Caco-2 (cell line): ENCODE results near the gene COG7. TPM values are rescaled to one million over a fixed set of nuclear protein-coding genes. Genes with fewer than 3 reads are reported as not detected.

Experiments
- BruUV-seq: library from RNA; stranded (reverse); fragments of 400-500 nt; replicated peaks from 2 replicates; lab custom pipeline; 2021; lab: Mats Ljungman, UMichigan
- CTCF ChIA-PET: fragments of 300-600 bp; sonication (Branson Sonifier 250); formaldehyde crosslinking; loops from one replicate; lab custom pipeline; 2022; ENCODE audit warnings: antibody characterized with exemption; lab: Charles Lee
- POLR2A ChIA-PET: fragments of 300-600 bp; sonication (Branson Sonifier 250); formaldehyde crosslinking; loops from one replicate; lab custom pipeline; 2022; ENCODE audit warnings: antibody characterized with exemption; lab: Charles Lee
- DNase-seq, 2 experiments: peaks; one replicate each; pipeline versions ENCODE4 v3.0.0 to v3.0.0-alpha.2; 2020 to 2022
- H3K27me3 ChIP-seq: replicated peaks from 2 replicates; pipeline ENCODE4 v1.6.0; 2011; ENCODE audit warnings: low read length; ENCODE audit not compliant: control insufficient read depth, insufficient read depth
- H3K36me3 ChIP-seq: 2 replicates; pipeline ENCODE4 v1.5.1; 2011; ENCODE audit warnings: low read length; ENCODE audit not compliant: control insufficient read depth, insufficient read depth
- H3K4me1 ChIP-seq: fragments of 250-450 bp; sonication (Bioruptor Pico); 2 replicates; pipeline ENCODE4 v1.5.1; 2020; ENCODE audit warnings: mild to moderate bottlenecking
- H3K4me3 ChIP-seq: 2 replicates; pipeline ENCODE4 v1.5.1; 2011; ENCODE audit warnings: low read depth, mild to moderate bottlenecking, control low read depth, low read length
- H3K9me3 ChIP-seq: fragments of 250-450 bp; sonication (Bioruptor Pico); 2 replicates; pipeline ENCODE4 v1.5.1; 2020; ENCODE audit warnings: mild to moderate bottlenecking, moderate library complexity
- H3K27ac Mint-ChIP-seq: one replicate; pipeline ENCODE4 v1.8.0; 2022; ENCODE audit warnings: mixed read lengths; ENCODE audit not compliant: unreplicated experiment
- H3K27me3 Mint-ChIP-seq: one replicate; pipeline ENCODE4 v1.8.0; 2022; ENCODE audit warnings: mixed read lengths; ENCODE audit not compliant: insufficient read depth, unreplicated experiment
- H3K36me3 Mint-ChIP-seq: one replicate; pipeline ENCODE4 v1.8.0; 2022; ENCODE audit warnings: mild to moderate bottlenecking, mixed read lengths; ENCODE audit not compliant: insufficient read depth, unreplicated experiment
- H3K4me1 Mint-ChIP-seq: one replicate; pipeline ENCODE4 v1.8.0; 2022; ENCODE audit warnings: low read depth, mixed read lengths; ENCODE audit not compliant: unreplicated experiment
- H3K4me3 Mint-ChIP-seq: one replicate; pipeline ENCODE4 v1.8.0; 2022; ENCODE audit warnings: mild to moderate bottlenecking, moderate library complexity, mixed read lengths; ENCODE audit not compliant: unreplicated experiment
- H3K9me3 Mint-ChIP-seq: one replicate; pipeline ENCODE4 v1.8.0; 2022; ENCODE audit warnings: mixed read lengths; ENCODE audit not compliant: unreplicated experiment
- intact Hi-C: fragments of 100-400 bp; cut with micrococcal nuclease; formaldehyde crosslinking; loops from one replicate; pipeline ENCODE4 v1.10.0; 2022; ENCODE audit not compliant: unreplicated experiment
- total RNA-seq: library from RNA; stranded (reverse); gene quantifications from 2 replicates; pipeline ENCODE4 v1.2.3, GENCODE V29; 2022
- TF ChIP-seq, protein P1 (sequence below), 2 experiments: fragments of 200-600 bp in 1 of 2; IDR thresholded peaks; 1 replicate in 1 of 2; 2 replicates in 1 of 2; pipeline versions ENCODE4 v1.5.1 to v1.8.0; 2011 to 2022; ENCODE audit warnings: antibody characterized with exemption in 1 of 2, control low read depth in 1 of 2, inconsistent platforms in 1 of 2, low read depth in 1 of 2, low read length in 1 of 2, mild to moderate bottlenecking in 1 of 2, moderate library complexity in 1 of 2; ENCODE audit not compliant: insufficient read depth in 1 of 2, severe bottlenecking in 1 of 2, unreplicated experiment in 1 of 2

COG7 gene
- total RNA-seq, 1 experiment from 2014 or later = 12.4 TPM

DNA sequence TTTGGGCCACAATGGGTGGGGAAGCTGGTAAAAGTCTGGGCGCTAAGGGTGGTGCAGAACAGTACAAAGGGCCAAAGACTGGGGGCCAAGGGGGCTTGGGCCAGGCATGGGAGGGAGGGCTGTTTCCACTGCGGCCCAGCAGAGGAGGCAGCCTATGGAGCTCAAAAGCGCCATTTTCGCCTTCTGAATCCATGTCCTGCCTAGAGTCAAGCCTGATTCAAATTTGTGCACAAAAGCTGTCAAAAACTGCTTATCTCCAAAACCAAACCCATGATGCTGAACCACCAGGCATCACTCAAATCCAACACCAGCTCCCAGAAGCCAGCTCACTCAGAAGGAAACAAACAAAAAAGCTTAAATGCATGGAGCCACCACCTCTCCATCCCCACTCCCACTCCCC is 16.0 kb downstream of the COG7 start:
- peaks cover 2% of the 10 kb centered on the region; the same call in 1 of the 2 replicates for H3K36me3 ChIP-seq
- TF ChIP-seq, protein P1, sequence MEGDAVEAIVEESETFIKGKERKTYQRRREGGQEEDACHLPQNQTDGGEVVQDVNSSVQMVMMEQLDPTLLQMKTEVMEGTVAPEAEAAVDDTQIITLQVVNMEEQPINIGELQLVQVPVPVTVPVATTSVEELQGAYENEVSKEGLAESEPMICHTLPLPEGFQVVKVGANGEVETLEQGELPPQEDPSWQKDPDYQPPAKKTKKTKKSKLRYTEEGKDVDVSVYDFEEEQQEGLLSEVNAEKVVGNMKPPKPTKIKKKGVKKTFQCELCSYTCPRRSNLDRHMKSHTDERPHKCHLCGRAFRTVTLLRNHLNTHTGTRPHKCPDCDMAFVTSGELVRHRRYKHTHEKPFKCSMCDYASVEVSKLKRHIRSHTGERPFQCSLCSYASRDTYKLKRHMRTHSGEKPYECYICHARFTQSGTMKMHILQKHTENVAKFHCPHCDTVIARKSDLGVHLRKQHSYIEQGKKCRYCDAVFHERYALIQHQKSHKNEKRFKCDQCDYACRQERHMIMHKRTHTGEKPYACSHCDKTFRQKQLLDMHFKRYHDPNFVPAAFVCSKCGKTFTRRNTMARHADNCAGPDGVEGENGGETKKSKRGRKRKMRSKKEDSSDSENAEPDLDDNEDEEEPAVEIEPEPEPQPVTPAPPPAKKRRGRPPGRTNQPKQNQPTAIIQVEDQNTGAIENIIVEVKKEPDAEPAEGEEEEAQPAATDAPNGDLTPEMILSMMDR (IDR thresholded peaks at IDR 0.05; ENCODE audit: insufficient read depth in 1 of 2, low read depth in 1 of 2, low read length in 1 of 2, severe bottlenecking in 1 of 2, unreplicated experiment in 1 of 2) = no peak
- no peaks in the 10 kb centered on the region for H3K9me3 ChIP-seq
- Mint-ChIP-seq H3K36me3 (peaks cover 18% of the 10 kb centered on the region), H3K4me3 (no peak overlapping the region), H3K27me3 (no peaks in the 10 kb centered on the region), H3K9me3 (no peaks in the 10 kb centered on the region), H3K4me1 (no peaks in the 10 kb centered on the region), H3K27ac (no peak overlapping the region)
- POLR2A ChIA-PET = no interaction called here
- intact Hi-C loops = loop anchor here (10.0 kb wide), 2 partner anchors 92 to 372 kb away; no protein-coding TSS in a partner anchor
- H3K27me3 ChIP-seq = no peaks in the 10 kb centered on the region
- no TSS peak for BruUV-seq
- H3K4me3 ChIP-seq = no peak overlapping the region
- no peaks in the 10 kb centered on the region for H3K4me1 ChIP-seq
- CTCF ChIA-PET = no interaction called here
- no peak for DNase-seq

DNA sequence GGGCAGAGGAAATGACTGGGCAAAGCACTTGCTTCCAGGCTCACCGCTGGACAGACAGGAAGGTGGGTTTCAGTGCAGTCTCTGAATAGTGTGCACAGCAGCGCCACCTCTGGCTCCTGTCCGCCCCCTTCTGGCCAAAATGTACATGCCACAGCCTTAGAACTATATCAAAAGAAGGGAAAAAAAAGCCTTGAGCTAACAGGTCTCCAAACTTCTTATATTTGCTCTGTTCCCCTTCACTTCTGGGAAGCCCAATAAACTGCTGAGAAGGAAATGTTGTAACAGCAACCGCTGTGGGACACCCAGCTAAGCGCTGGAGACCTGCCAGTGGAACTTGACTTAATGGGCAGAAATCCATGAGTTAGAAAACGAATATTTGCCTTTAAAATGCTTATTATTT is 17.5 kb downstream of the COG7 start:
- H3K27me3 ChIP-seq = no peaks in the 10 kb centered on the region
- Mint-ChIP-seq H3K4me3 (no peak overlapping the region), H3K27me3 (no peaks in the 10 kb centered on the region), H3K27ac (no peak overlapping the region), H3K4me1 (no peaks in the 10 kb centered on the region), H3K9me3 (no peaks in the 10 kb centered on the region), H3K36me3 (peaks cover 13% of the 10 kb centered on the region)
- H3K36me3 ChIP-seq = peaks cover 2% of the 10 kb centered on the region; the same call in 1 of the 2 replicates
- TF ChIP-seq, protein P1 (IDR thresholded peaks at IDR 0.05; ENCODE audit: insufficient read depth in 1 of 2, low read depth in 1 of 2, low read length in 1 of 2, severe bottlenecking in 1 of 2, unreplicated experiment in 1 of 2) = peak; percentile 64 to 91
- H3K9me3 ChIP-seq = no peaks in the 10 kb centered on the region
- BruUV-seq = no TSS peak
- CTCF ChIA-PET = interaction anchor here (0.6 to 2.8 kb wide), 11 partner anchors 10 to 263 kb away, joined by 3 to 13 read pairs (median 5); no protein-coding TSS in a partner anchor
- no peaks in the 10 kb centered on the region for H3K4me1 ChIP-seq
- POLR2A ChIA-PET = no interaction called here
- no peak overlapping the region for H3K4me3 ChIP-seq
- intact Hi-C loops = loop anchor here (10.0 kb wide), 2 partner anchors 91 to 371 kb away; no protein-coding TSS in a partner anchor
- peak; percentile 51 to 70 for DNase-seq

DNA sequence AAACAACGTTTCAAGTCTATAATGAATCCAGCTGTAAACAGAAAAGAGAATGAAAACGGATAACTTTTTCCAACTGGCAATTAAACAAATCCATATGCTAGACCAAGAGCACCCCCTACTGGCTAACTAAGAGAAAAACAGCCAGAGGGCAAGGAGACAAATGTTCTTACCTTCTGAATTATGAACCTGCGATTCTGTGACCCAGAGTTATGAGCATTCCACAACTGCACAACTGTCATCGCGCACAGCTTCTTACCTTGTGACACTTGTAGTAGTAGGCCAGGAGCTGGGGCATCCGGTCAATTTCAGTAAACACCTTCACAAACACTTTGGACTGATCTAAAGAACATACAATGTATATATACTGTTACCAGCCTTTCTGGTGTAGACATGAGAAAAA is 18.6 kb downstream of the COG7 start:
- no peak overlapping the region for H3K27ac Mint-ChIP-seq
- H3K27me3 Mint-ChIP-seq = no peaks in the 10 kb centered on the region
- H3K9me3 ChIP-seq = no peaks in the 10 kb centered on the region
- no peaks in the 10 kb centered on the region for H3K4me1 ChIP-seq
- no TSS peak for BruUV-seq
- H3K36me3 ChIP-seq = peaks cover 2% of the 10 kb centered on the region; the same call in 1 of the 2 replicates
- H3K27me3 ChIP-seq = no peaks in the 10 kb centered on the region
- H3K4me1 Mint-ChIP-seq = no peaks in the 10 kb centered on the region
- CTCF ChIA-PET = interaction anchor here (0.7 to 2.8 kb wide), 4 partner anchors 9 to 252 kb away, joined by 4 to 13 read pairs (median 6); partner anchors contain the start of gene COG7
- H3K9me3 Mint-ChIP-seq = no peaks in the 10 kb centered on the region
- TF ChIP-seq, protein P1 (IDR thresholded peaks at IDR 0.05; ENCODE audit: insufficient read depth in 1 of 2, low read depth in 1 of 2, low read length in 1 of 2, severe bottlenecking in 1 of 2, unreplicated experiment in 1 of 2) = peak; percentile 77
- DNase-seq = peak in 1 of 2 experiments; percentile 60
- POLR2A ChIA-PET = no interaction called here
- no peak overlapping the region for H3K4me3 ChIP-seq
- peaks cover 8% of the 10 kb centered on the region for H3K36me3 Mint-ChIP-seq
- no peak overlapping the region for H3K4me3 Mint-ChIP-seq
- intact Hi-C loops = loop anchor here (1.0 to 10.0 kb wide), 4 partner anchors 90 to 370 kb away; partner anchors contain the start of genes SCNN1G and USP31
